Esophagus squamous epithelium (tissue), 4 donors: ENCODE measurements around the gene CTSA.
A peak's percentile ranks its signal among the peaks of the same experiment; 100 is the strongest.

Source experiments
- POLR2A ChIP-seq, 4 donors: fragments of 450-650 bp; IDR thresholded peaks; one replicate each; pipeline ENCODE4 v1.6.1; 2017; ENCODE audit warnings: antibody characterized with exemption in 4 of 4, mild to moderate bottlenecking in 4 of 4, moderate library complexity in 3 of 4
- TF ChIP-seq, protein P1 (sequence below), 6 experiments: fragments of 450-650 bp in 4 of 6; fragments of 200-600 bp in 2 of 6; sonication (generic) in 2 of 6; IDR thresholded peaks; one replicate each; pipeline ENCODE4 v1.5.1; 2016 to 2019; ENCODE audit warnings: antibody characterized with exemption in 6 of 6, mild to moderate bottlenecking in 4 of 6, moderate library complexity in 4 of 6

DNA sequence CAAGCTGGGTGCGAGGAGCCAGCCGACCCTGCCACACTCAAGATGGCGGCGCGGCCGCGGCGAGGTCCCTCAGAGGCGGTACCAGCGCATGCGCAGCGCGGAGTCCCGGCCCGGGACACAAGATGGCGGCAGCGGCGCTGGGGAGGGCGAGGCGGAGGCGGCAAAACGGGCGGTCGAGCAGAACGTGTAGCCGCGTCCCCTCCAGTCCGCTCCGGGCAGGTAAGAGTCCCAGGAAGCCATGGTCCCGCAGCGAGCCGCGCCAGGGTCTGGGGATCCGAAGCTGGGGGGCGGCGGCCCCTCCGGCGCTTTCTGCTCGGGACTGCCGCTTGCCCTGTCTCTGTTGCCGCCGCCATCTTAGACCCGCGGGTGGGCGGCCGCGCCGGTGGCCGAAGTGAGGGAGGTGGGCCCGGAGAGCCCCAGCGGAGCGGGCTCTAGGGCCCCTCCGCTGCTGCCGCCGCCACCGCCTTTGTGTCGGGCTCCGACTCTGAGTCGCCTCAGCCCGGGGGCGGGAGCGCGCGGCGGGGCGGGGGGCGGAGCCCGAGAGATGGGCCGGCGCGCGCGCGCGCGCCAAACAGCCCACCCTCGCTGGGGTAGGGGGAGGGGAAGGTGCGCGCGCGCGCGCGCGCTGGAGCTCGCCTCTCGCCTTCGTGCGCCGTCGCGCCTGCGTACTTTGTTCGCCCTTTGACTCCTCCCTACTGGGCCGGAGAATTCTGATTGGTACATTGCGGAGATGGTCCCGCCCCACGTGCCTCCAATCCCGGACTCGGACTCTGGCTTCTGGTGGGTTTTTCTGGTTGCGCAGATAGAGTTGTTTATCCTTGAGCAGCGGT, 43.7 kb downstream of the CTSA start, which contains the start of gene PCIF1:
- peak in 3 of 4 donors; percentile 53 to 99 (median 96) for TF ChIP-seq POLR2A (IDR thresholded peaks at IDR 0.05)
- TF ChIP-seq, protein P1, sequence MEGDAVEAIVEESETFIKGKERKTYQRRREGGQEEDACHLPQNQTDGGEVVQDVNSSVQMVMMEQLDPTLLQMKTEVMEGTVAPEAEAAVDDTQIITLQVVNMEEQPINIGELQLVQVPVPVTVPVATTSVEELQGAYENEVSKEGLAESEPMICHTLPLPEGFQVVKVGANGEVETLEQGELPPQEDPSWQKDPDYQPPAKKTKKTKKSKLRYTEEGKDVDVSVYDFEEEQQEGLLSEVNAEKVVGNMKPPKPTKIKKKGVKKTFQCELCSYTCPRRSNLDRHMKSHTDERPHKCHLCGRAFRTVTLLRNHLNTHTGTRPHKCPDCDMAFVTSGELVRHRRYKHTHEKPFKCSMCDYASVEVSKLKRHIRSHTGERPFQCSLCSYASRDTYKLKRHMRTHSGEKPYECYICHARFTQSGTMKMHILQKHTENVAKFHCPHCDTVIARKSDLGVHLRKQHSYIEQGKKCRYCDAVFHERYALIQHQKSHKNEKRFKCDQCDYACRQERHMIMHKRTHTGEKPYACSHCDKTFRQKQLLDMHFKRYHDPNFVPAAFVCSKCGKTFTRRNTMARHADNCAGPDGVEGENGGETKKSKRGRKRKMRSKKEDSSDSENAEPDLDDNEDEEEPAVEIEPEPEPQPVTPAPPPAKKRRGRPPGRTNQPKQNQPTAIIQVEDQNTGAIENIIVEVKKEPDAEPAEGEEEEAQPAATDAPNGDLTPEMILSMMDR (IDR thresholded peaks at IDR 0.05) = peak in 1 of 6 experiments; percentile 10
